Smooth muscle cell (in vitro differentiated cells): ENCODE measurements around the gene INHBB. TPM values are rescaled to one million over a fixed set of nuclear protein-coding genes. Genes with fewer than 3 reads are reported as not detected.

Experiments
- DNase-seq: peaks from one replicate; lab custom pipeline; 2025; ENCODE audit not compliant: unreplicated experiment; lab: John Stamatoyannopoulos, UW
- H2AFZ ChIP-seq: fragments of 200-600 bp; sonication (generic); 2 replicates; pipeline ENCODE4 v1.6.0; 2016; ENCODE audit warnings: antibody characterized with exemption, low read depth, mild to moderate bottlenecking
- H3F3A ChIP-seq: fragments of 200-600 bp; sonication (generic); 2 replicates; pipeline ENCODE4 v1.6.0; 2017; ENCODE audit warnings: antibody characterized with exemption, low read depth
- H3K27ac ChIP-seq: fragments of 200-600 bp; sonication (generic); 2 replicates; pipeline ENCODE4 v1.5.1; 2016; ENCODE audit warnings: low read depth, mild to moderate bottlenecking
- H3K27me3 ChIP-seq: fragments of 200-600 bp; sonication (generic); 2 replicates; pipeline ENCODE4 v1.6.1; 2016; ENCODE audit warnings: low read depth, mild to moderate bottlenecking
- H3K36me3 ChIP-seq: fragments of 200-600 bp; sonication (generic); 2 replicates; pipeline ENCODE4 v1.5.1; 2016; ENCODE audit warnings: low read depth
- H3K4me1 ChIP-seq: fragments of 200-600 bp; sonication (generic); 2 replicates; pipeline ENCODE4 v1.5.1; 2016; ENCODE audit warnings: low read depth
- H3K4me2 ChIP-seq: fragments of 200-600 bp; sonication (generic); 2 replicates; pipeline ENCODE4 v1.6.0; 2016; ENCODE audit warnings: mild to moderate bottlenecking
- H3K4me3 ChIP-seq: fragments of 200-600 bp; sonication (generic); 2 replicates; pipeline ENCODE4 v1.5.1; 2016; ENCODE audit warnings: mild to moderate bottlenecking
- H3K79me2 ChIP-seq: fragments of 200-600 bp; sonication (generic); 2 replicates; pipeline ENCODE4 v1.6.0; 2016; ENCODE audit warnings: low read depth, mild to moderate bottlenecking
- H3K9ac ChIP-seq: fragments of 200-600 bp; sonication (generic); 2 replicates; pipeline ENCODE4 v1.6.0; 2016; ENCODE audit warnings: low read depth
- H3K9me3 ChIP-seq: fragments of 200-600 bp; sonication (generic); replicated peaks from 2 replicates; pipeline ENCODE4 v1.5.1; 2016; ENCODE audit warnings: low read depth
- H4K20me1 ChIP-seq: fragments of 200-600 bp; sonication (generic); 2 replicates; pipeline ENCODE4 v1.6.0; 2016; ENCODE audit warnings: low read depth
- CTCF ChIP-seq: fragments of 200-600 bp; sonication (generic); IDR thresholded peaks from 2 replicates; pipeline ENCODE4 v1.5.1; 2017; ENCODE audit warnings: borderline replicate concordance, mild to moderate bottlenecking, antibody characterized with exemption; ENCODE audit not compliant: insufficient read depth, poor library complexity, severe bottlenecking
- WGBS: methylation state at CpG from one replicate; pipeline ENCODE4 v1.1.7; 2016; ENCODE audit warnings: low lambda C conversion rate; 5-methylcytosine and 5-hydroxymethylcytosine counted together
- polyA plus RNA-seq: library from polyadenylated mRNA; unstranded; fragments of >200 nt; fragmentation: Nextera tagmentation; extraction: Ambion mirVana; gene quantifications from 2 replicates; pipeline ENCODE4 v1.2.1, GENCODE V29; 2016
- total RNA-seq: library from RNA; depleted of rRNA; stranded (reverse); fragments of >200 nt; gene quantifications from 2 replicates; pipeline ENCODE4 v1.2.3, GENCODE V29; 2014

Gene INHBB
- total and polyA plus RNA-seq, 2 experiments from 2014 or later: 0.06 to 0.09 TPM

DNA sequence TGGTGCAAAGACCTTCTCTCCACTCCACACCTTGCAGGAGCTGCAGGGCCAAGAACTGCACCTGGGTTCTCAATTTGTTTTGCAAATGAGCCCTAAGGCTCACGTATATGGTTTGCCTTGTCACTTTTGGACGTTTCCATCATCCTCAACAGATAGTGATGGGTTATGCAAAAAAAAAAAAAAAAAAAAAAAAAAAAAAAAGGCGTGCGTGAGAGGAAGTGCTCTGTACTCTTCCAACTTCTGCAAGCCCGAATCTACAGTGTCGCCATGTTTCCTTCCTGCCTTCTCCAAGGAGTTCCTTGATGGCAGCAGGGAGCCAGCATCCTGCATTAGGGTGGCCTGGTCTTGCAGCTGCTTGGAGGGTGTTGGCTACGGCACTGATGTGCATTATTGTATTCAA lies 4.0 kb upstream of the INHBB start:
- Histone ChIP-seq H3K9me3 (no peaks in the 10 kb centered on the region), H3K79me2 (no peaks in the 10 kb centered on the region), H3K4me2 (no peak overlapping the region), H3K9ac (no peak overlapping the region), H4K20me1 (peaks cover 3% of the 10 kb centered on the region), H3K4me3 (no peak overlapping the region), H3K4me1 (peaks cover 5% of the 10 kb centered on the region), H3F3A (no peaks in the 10 kb centered on the region), H2AFZ (no peak overlapping the region), H3K27me3 (peaks cover 73% of the 10 kb centered on the region), H3K36me3 (no peaks in the 10 kb centered on the region), H3K27ac (no peak overlapping the region)
- WGBS: 82% methylated on average over 7 of the region's 7 CpGs
- DNase-seq: no peak
- no peak for TF ChIP-seq CTCF

GRCh38 chr2:120342446-120342845 lies 3.5 kb upstream of the INHBB start:
- peaks cover 78% of the 10 kb centered on the region for H3K27me3 ChIP-seq
- H3K79me2 ChIP-seq: no peaks in the 10 kb centered on the region
- no peak overlapping the region for H3K4me3 ChIP-seq
- no peak overlapping the region for H2AFZ ChIP-seq
- H3K9me3 ChIP-seq: no peaks in the 10 kb centered on the region
- H4K20me1 ChIP-seq: peaks cover 6% of the 10 kb centered on the region
- WGBS: 49% methylated on average over 7 of the region's 7 CpGs
- no peak overlapping the region for H3K27ac ChIP-seq
- no peak for DNase-seq
- H3K4me1 ChIP-seq: peaks cover 5% of the 10 kb centered on the region
- no peaks in the 10 kb centered on the region for H3K36me3 ChIP-seq
- no peak overlapping the region for H3K9ac ChIP-seq
- no peaks in the 10 kb centered on the region for H3F3A ChIP-seq
- TF ChIP-seq CTCF: no peak
- H3K4me2 ChIP-seq: no peak overlapping the region

- H3K4me2 ChIP-seq: peak overlapping the region; percentile 93
- TF ChIP-seq CTCF: no peak
- H3K27ac ChIP-seq: no peak overlapping the region
- H3K27me3 ChIP-seq: peaks cover 83% of the 10 kb centered on the region
- H3K36me3 ChIP-seq: no peaks in the 10 kb centered on the region
- H3K4me1 ChIP-seq: peaks cover 5% of the 10 kb centered on the region
- no peaks in the 10 kb centered on the region for H3K79me2 ChIP-seq
- 47% methylated on average over 5 of the region's 5 CpGs for WGBS
- no peak for DNase-seq
- no peaks in the 10 kb centered on the region for H3F3A ChIP-seq
- H3K9me3 ChIP-seq: no peaks in the 10 kb centered on the region
- H3K4me3 ChIP-seq: no peak overlapping the region
- no peak overlapping the region for H2AFZ ChIP-seq
- H3K9ac ChIP-seq: no peak overlapping the region
- peaks cover 10% of the 10 kb centered on the region for H4K20me1 ChIP-seq
These were observed 2.9 kb upstream of the INHBB start for GRCh38 chr2:120343100-120343432.

DNA sequence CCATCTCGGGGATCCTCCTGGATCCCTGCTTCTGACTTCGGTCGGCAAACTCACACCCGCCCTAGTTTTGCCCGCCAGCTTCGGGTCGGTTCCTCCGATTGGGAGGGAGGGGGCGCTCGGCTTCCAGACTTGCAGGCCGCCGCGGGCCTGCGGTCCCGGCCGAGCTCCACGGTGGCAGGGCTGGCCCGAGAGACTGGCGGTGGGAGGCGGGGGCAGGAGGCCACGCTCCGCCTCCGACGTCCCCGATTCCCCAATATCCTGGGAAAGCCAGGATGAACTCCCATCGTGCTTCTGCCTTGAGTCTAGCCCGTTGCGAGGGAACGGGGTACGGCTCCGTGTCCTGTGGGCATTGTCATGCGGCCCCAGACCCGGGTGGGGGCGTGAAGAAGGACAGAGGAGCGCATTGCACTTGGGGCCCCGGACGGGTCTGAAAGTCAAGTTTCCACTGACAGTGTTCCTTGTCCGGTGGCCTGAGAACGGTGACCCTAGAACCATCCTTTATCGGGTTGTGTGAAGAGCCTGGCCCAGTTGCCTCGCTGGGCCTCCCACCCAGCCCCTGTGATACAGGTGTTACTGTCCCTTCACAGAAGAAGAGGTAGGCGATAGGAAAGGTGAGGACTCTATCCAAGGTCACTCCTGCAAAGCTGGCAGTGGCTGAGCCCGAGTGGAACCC lies 2.4 kb upstream of the INHBB start:
- WGBS: 9% methylated on average over 42 of the region's 43 CpGs
- Histone ChIP-seq H4K20me1 (peaks cover 10% of the 10 kb centered on the region), H2AFZ (no peak overlapping the region), H3K27me3 (peaks cover 83% of the 10 kb centered on the region), H3K79me2 (no peaks in the 10 kb centered on the region), H3K27ac (no peak overlapping the region), H3K36me3 (no peaks in the 10 kb centered on the region), H3K9me3 (no peaks in the 10 kb centered on the region), H3K9ac (no peak overlapping the region), H3K4me1 (peaks cover 5% of the 10 kb centered on the region), H3K4me2 (peak overlapping the region; percentile 93), H3F3A (no peaks in the 10 kb centered on the region), H3K4me3 (peak overlapping the region; percentile 60)
- DNase-seq: peak; percentile 63
- TF ChIP-seq CTCF: peak; percentile 92
